ENCODE measurements around the gene PPM1H.
"Not testable (repeated sequence)": the region's sequence is repeated elsewhere in the genome, so short reads cannot be mapped to it uniquely, and the experiment has no call there.

PPM1H gene

GRCh38 chr12:62886796-62887195 lies 48.2 kb downstream of the PPM1H start:
- no peak overlapping the region for H3K4me3 Mint-ChIP-seq
- peaks cover 29% of the 10 kb centered on the region for H3K4me1 Mint-ChIP-seq (ENCODE audit: low read depth)
- H3K27me3 Mint-ChIP-seq, result no peaks in the 10 kb centered on the region
- intact Hi-C loops (cut with micrococcal nuclease), result no loop called here
- no peaks in the 10 kb centered on the region for H3K36me3 Mint-ChIP-seq (ENCODE audit: low read depth)
- peaks cover 20% of the 10 kb centered on the region for H3K9me3 Mint-ChIP-seq
- no peak overlapping the region for H3K27ac Mint-ChIP-seq

- H3K36me3 Mint-ChIP-seq (ENCODE audit: low read depth), result no peaks in the 10 kb centered on the region
- H3K27me3 Mint-ChIP-seq, result no peaks in the 10 kb centered on the region
- peaks cover 20% of the 10 kb centered on the region for H3K9me3 Mint-ChIP-seq
- H3K27ac Mint-ChIP-seq, result no peak overlapping the region
- no peak overlapping the region for H3K4me3 Mint-ChIP-seq
- H3K4me1 Mint-ChIP-seq (ENCODE audit: low read depth), result peaks cover 29% of the 10 kb centered on the region
- intact Hi-C loops (cut with micrococcal nuclease), result no loop called here
Observed at GRCh38 chr12:62885242-62885641, 49.7 kb downstream of the PPM1H start.

- intact Hi-C loops (cut with micrococcal nuclease); H3K27ac Mint-ChIP-seq; H3K4me3 Mint-ChIP-seq; H3K36me3 Mint-ChIP-seq (ENCODE audit: low read depth); H3K27me3 Mint-ChIP-seq: not testable (repeated sequence)
- Mint-ChIP-seq H3K4me1 (ENCODE audit: low read depth) (peaks cover 29% of the 10 kb centered on the region), H3K9me3 (peaks cover 20% of the 10 kb centered on the region)
Observed at GRCh38 chr12:62884832-62885231, 50.1 kb downstream of the PPM1H start.

- H3K9me3 Mint-ChIP-seq, result peaks cover 14% of the 10 kb centered on the region
Observed at GRCh38 chr12:62882696-62883095, 52.3 kb downstream of the PPM1H start.

GRCh38 chr12:62882140-62882539 lies 52.8 kb downstream of the PPM1H start:
- Mint-ChIP-seq H3K36me3 (ENCODE audit: low read depth) (no peaks in the 10 kb centered on the region), H3K27me3 (no peaks in the 10 kb centered on the region), H3K4me3 (no peak overlapping the region), H3K27ac (no peak overlapping the region), H3K9me3 (peaks cover 9% of the 10 kb centered on the region), H3K4me1 (ENCODE audit: low read depth) (peaks cover 9% of the 10 kb centered on the region)
- intact Hi-C loops (cut with micrococcal nuclease), result no loop called here

More at GRCh38 chr12:62882696-62883095, 52.3 kb downstream of the PPM1H start:
- intact Hi-C loops (cut with micrococcal nuclease), result no loop called here
- Mint-ChIP-seq H3K4me1 (ENCODE audit: low read depth) (peaks cover 13% of the 10 kb centered on the region), H3K27ac (no peak overlapping the region), H3K4me3 (no peak overlapping the region), H3K27me3 (no peaks in the 10 kb centered on the region), H3K36me3 (ENCODE audit: low read depth) (no peaks in the 10 kb centered on the region)

- Mint-ChIP-seq H3K4me3 (no peak overlapping the region), H3K27me3 (no peaks in the 10 kb centered on the region), H3K27ac (no peak overlapping the region), H3K36me3 (ENCODE audit: low read depth) (no peaks in the 10 kb centered on the region), H3K4me1 (ENCODE audit: low read depth) (peaks cover 9% of the 10 kb centered on the region), H3K9me3 (peaks cover 3% of the 10 kb centered on the region)
- intact Hi-C loops (cut with micrococcal nuclease), result no loop called here
Observed at GRCh38 chr12:62879691-62880090, 55.3 kb downstream of the PPM1H start.

GRCh38 chr12:62879228-62879627 lies 55.7 kb downstream of the PPM1H start:
- H3K9me3 Mint-ChIP-seq; H3K4me3 Mint-ChIP-seq; H3K36me3 Mint-ChIP-seq (ENCODE audit: low read depth); H3K27ac Mint-ChIP-seq; intact Hi-C loops (cut with micrococcal nuclease); H3K4me1 Mint-ChIP-seq (ENCODE audit: low read depth); H3K27me3 Mint-ChIP-seq: not testable (repeated sequence)

- Mint-ChIP-seq H3K27me3 (no peaks in the 10 kb centered on the region), H3K9me3 (no peaks in the 10 kb centered on the region), H3K4me1 (ENCODE audit: low read depth) (peaks cover 9% of the 10 kb centered on the region), H3K36me3 (ENCODE audit: low read depth) (no peaks in the 10 kb centered on the region), H3K27ac (no peak overlapping the region), H3K4me3 (no peak overlapping the region)
- intact Hi-C loops (cut with micrococcal nuclease), result no loop called here
Observed at GRCh38 chr12:62878211-62878610, 56.7 kb downstream of the PPM1H start.

- intact Hi-C loops (cut with micrococcal nuclease), result no loop called here
- no peak overlapping the region for H3K4me3 Mint-ChIP-seq
- H3K27me3 Mint-ChIP-seq, result no peaks in the 10 kb centered on the region
- no peak overlapping the region for H3K27ac Mint-ChIP-seq
- H3K9me3 Mint-ChIP-seq, result no peaks in the 10 kb centered on the region
- H3K4me1 Mint-ChIP-seq (ENCODE audit: low read depth), result peaks cover 9% of the 10 kb centered on the region
- H3K36me3 Mint-ChIP-seq (ENCODE audit: low read depth), result no peaks in the 10 kb centered on the region
Observed at GRCh38 chr12:62876938-62877548, 57.9 kb downstream of the PPM1H start.

GRCh38 chr12:62873826-62874448 lies 61.0 kb downstream of the PPM1H start:
- Mint-ChIP-seq H3K4me1 (ENCODE audit: low read depth) (peaks cover 9% of the 10 kb centered on the region), H3K4me3 (no peak overlapping the region), H3K27me3 (no peaks in the 10 kb centered on the region), H3K27ac (no peak overlapping the region), H3K36me3 (ENCODE audit: low read depth) (no peaks in the 10 kb centered on the region), H3K9me3 (peaks cover 8% of the 10 kb centered on the region)
- intact Hi-C loops (cut with micrococcal nuclease), result no loop called here

GRCh38 chr12:62873116-62873825 lies 61.7 kb downstream of the PPM1H start:
- no peak overlapping the region for H3K27ac Mint-ChIP-seq
- H3K4me1 Mint-ChIP-seq (ENCODE audit: low read depth), result peaks cover 9% of the 10 kb centered on the region
- H3K9me3 Mint-ChIP-seq, result peaks cover 8% of the 10 kb centered on the region
- intact Hi-C loops (cut with micrococcal nuclease), result no loop called here
- no peaks in the 10 kb centered on the region for H3K27me3 Mint-ChIP-seq
- H3K36me3 Mint-ChIP-seq (ENCODE audit: low read depth), result no peaks in the 10 kb centered on the region
- no peak overlapping the region for H3K4me3 Mint-ChIP-seq

GRCh38 chr12:62868820-62869219 lies 66.1 kb downstream of the PPM1H start:
- H3K4me3 Mint-ChIP-seq, result no peak overlapping the region
- no peaks in the 10 kb centered on the region for H3K36me3 Mint-ChIP-seq (ENCODE audit: low read depth)
- intact Hi-C loops (cut with micrococcal nuclease), result no loop called here
- H3K27ac Mint-ChIP-seq, result no peak overlapping the region
- H3K4me1 Mint-ChIP-seq (ENCODE audit: low read depth), result no peaks in the 10 kb centered on the region
- H3K9me3 Mint-ChIP-seq, result peaks cover 8% of the 10 kb centered on the region
- no peaks in the 10 kb centered on the region for H3K27me3 Mint-ChIP-seq

GRCh38 chr12:62866451-62867082 lies 68.4 kb downstream of the PPM1H start:
- H3K36me3 Mint-ChIP-seq (ENCODE audit: low read depth), result no peaks in the 10 kb centered on the region
- H3K4me3 Mint-ChIP-seq, result no peak overlapping the region
- no peak overlapping the region for H3K27ac Mint-ChIP-seq
- intact Hi-C loops (cut with micrococcal nuclease), result no loop called here
- peaks cover 8% of the 10 kb centered on the region for H3K9me3 Mint-ChIP-seq
- no peaks in the 10 kb centered on the region for H3K4me1 Mint-ChIP-seq (ENCODE audit: low read depth)
- no peaks in the 10 kb centered on the region for H3K27me3 Mint-ChIP-seq

- no peaks in the 10 kb centered on the region for H3K36me3 Mint-ChIP-seq (ENCODE audit: low read depth)
- no peak overlapping the region for H3K27ac Mint-ChIP-seq
- H3K27me3 Mint-ChIP-seq, result no peaks in the 10 kb centered on the region
- intact Hi-C loops (cut with micrococcal nuclease), result no loop called here
- no peaks in the 10 kb centered on the region for H3K4me1 Mint-ChIP-seq (ENCODE audit: low read depth)
- peaks cover 2% of the 10 kb centered on the region for H3K9me3 Mint-ChIP-seq
- no peak overlapping the region for H3K4me3 Mint-ChIP-seq
Observed at GRCh38 chr12:62865937-62866336, 69.0 kb downstream of the PPM1H start.
